ENCODE measurements around the gene LMNB1. TPM values are rescaled to one million over a fixed set of nuclear protein-coding genes. Genes with fewer than 3 reads are reported as not detected.
"Not testable (repeated sequence)": the region's sequence is repeated elsewhere in the genome, so short reads cannot be mapped to it uniquely, and the experiment has no call there.

The LMNB1 gene
- total RNA-seq, 2 donors from 2014 or later = 58.0 to 216 TPM

DNA sequence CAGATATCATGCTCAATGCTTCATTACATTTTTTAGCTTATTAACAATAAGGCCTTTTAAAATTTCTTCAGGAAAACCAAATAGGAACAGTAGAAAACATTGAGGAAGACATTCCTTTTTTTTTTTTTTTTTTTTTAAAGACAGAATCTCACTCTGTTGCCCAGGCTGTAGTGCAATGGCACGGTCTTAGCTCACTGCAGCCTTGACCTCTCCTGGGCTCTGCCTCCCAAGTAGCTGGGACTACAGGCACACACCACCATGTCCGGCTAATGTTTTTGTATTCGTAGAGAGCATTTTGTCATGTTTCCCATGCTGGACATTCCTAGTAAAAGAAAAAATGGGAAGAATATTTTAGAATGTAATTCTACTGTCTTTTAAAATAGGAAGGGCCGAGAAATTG, 60.3 kb downstream of the LMNB1 start:
- no peak overlapping the region for H3K9ac ChIP-seq (ENCODE audit: low read depth in 2 of 2, low read length in 2 of 2)
- H3K27me3 ChIP-seq = no peaks in the 10 kb centered on the region
- H3K27ac ChIP-seq = no peak overlapping the region
- TF ChIP-seq, protein P1, sequence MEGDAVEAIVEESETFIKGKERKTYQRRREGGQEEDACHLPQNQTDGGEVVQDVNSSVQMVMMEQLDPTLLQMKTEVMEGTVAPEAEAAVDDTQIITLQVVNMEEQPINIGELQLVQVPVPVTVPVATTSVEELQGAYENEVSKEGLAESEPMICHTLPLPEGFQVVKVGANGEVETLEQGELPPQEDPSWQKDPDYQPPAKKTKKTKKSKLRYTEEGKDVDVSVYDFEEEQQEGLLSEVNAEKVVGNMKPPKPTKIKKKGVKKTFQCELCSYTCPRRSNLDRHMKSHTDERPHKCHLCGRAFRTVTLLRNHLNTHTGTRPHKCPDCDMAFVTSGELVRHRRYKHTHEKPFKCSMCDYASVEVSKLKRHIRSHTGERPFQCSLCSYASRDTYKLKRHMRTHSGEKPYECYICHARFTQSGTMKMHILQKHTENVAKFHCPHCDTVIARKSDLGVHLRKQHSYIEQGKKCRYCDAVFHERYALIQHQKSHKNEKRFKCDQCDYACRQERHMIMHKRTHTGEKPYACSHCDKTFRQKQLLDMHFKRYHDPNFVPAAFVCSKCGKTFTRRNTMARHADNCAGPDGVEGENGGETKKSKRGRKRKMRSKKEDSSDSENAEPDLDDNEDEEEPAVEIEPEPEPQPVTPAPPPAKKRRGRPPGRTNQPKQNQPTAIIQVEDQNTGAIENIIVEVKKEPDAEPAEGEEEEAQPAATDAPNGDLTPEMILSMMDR (IDR thresholded peaks at IDR 0.05) = no peak
- no peaks in the 10 kb centered on the region for H3K4me1 ChIP-seq
- H3K36me3 ChIP-seq = no peaks in the 10 kb centered on the region
- no peak for DNase-seq
- intact Hi-C loops (cut with DNase I) = loop anchor here (10.0 kb wide), 1 partner anchor 478 kb away; no protein-coding TSS in a partner anchor
- H3K4me3 ChIP-seq = no peak overlapping the region
- no peaks in the 10 kb centered on the region for H3K9me3 ChIP-seq

DNA sequence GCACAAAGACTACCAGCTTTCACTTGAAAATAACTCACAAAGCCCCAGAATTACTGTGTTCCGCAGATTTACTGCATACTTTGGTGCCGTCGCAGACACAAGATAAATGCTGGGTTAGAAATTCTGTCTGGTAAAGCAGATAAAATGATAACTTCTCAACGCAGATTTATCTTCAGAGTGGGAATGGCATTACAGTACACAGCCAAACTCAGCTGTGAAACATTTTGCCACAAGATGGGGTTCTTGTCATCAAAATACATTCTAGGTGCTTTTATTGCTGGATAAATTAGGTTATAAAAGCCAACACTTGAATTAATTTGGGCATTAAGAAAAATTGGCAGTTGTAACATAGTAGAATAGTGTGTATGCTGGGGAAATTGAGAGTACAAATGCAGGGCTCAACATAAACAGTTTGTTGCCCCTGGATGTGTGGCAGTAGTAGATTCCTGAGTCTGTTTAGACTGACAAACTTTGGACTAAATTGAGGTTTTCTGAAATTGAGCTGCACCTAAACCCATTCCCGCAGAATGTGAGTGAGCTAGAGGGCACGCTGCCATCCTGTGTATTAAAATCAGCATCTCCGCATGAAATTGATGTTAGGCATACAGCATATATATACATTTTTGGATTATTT, 61.1 kb downstream of the LMNB1 start:
- TF ChIP-seq, protein P1 (IDR thresholded peaks at IDR 0.05) = peak; percentile 23
- no peaks in the 10 kb centered on the region for H3K4me1 ChIP-seq
- no peaks in the 10 kb centered on the region for H3K27me3 ChIP-seq
- H3K9ac ChIP-seq (ENCODE audit: low read depth in 2 of 2, low read length in 2 of 2) = no peak overlapping the region
- H3K27ac ChIP-seq = no peak overlapping the region
- no peak overlapping the region for H3K4me3 ChIP-seq
- H3K36me3 ChIP-seq = no peaks in the 10 kb centered on the region
- DNase-seq = no peak
- H3K9me3 ChIP-seq = no peaks in the 10 kb centered on the region
- intact Hi-C loops (cut with DNase I) = loop anchor here (10.0 kb wide), 1 partner anchor 477 kb away; no protein-coding TSS in a partner anchor

DNA sequence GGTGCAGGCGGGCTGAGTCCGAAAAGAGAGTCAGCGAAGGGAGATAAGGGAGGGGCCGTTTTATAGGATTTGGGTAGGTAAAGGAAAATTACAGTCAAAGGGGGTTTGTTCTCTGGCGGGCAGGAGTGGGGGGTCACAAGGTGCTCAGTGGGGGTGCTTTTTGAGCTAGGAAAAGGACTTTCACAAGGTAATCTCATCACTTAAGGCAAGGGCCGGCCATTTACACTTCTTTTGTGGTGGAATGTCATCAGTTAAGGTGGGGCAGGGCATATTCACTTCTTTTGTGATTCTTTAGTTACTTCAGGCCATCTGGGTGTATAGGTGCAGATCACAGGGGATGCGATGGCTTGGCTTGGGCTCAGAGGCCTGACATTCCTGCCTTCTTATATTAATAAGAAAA, 62.5 kb downstream of the LMNB1 start:
- not testable (repeated sequence) for H3K27ac ChIP-seq; H3K27me3 ChIP-seq; H3K4me1 ChIP-seq; H3K9ac ChIP-seq (ENCODE audit: low read depth in 2 of 2, low read length in 2 of 2); H3K9me3 ChIP-seq; H3K4me3 ChIP-seq; H3K36me3 ChIP-seq; DNase-seq
- intact Hi-C loops (cut with DNase I) = loop anchor here (10.0 kb wide), 1 partner anchor 475 kb away; no protein-coding TSS in a partner anchor

DNA sequence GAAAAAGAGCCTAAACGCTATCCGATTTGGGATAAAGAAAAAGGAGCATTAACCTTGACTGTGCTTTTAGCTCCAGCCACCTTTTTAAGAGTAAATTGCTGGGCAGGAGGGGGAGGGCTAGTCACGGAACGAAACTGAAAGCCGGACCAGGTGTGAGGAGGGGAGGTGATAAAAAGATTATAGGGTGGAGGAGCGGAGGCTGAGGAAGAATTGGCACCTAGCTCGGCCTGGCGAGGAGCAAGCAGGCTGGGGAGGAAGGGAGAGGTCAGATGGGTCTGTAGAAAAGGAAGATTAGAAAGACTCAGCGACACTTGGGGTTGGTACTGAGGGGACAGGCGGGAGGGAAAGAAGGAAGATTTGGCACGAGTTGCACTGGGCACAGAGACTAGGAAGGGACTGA, 66.4 kb downstream of the LMNB1 start:
- intact Hi-C loops (cut with DNase I); H3K9ac ChIP-seq (ENCODE audit: low read depth in 2 of 2, low read length in 2 of 2); H3K36me3 ChIP-seq; H3K9me3 ChIP-seq; H3K27me3 ChIP-seq; H3K4me3 ChIP-seq; DNase-seq; H3K27ac ChIP-seq: not testable (repeated sequence)
- peaks cover 12% of the 10 kb centered on the region for H3K4me1 ChIP-seq

DNA sequence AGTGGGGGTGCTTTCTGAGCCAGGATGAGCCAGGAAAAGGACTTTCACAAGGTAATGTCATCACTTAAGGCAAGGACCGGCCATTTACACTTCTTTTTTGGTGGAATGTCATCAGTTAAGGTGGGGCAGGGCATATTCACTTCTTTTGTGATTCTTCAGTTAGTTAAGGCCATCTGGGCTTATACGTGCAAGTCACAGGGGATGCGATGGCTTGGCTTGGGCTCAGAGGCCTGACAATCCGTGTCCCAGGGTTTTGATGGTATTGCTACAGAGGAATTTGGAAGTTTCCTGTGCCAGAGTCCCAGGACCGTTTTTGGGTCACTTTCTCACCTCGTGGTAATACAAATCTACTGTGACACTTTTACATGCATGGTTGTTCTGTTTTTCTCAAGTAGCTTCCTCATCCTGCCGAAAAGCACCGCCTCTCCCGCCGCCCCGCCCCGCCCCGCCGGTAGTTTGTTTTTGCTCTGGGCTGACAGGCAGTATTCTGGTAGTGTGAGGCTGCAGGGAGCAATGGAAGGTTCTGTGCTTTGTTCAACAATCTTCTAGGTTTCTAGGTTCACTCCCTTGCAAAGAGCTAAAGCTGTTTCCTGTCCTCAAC, 68.6 kb downstream of the LMNB1 start:
- H3K27ac ChIP-seq = peak overlapping the region; percentile 63
- peak; percentile 60 for DNase-seq
- H3K4me3 ChIP-seq = not testable (repeated sequence)

DNA sequence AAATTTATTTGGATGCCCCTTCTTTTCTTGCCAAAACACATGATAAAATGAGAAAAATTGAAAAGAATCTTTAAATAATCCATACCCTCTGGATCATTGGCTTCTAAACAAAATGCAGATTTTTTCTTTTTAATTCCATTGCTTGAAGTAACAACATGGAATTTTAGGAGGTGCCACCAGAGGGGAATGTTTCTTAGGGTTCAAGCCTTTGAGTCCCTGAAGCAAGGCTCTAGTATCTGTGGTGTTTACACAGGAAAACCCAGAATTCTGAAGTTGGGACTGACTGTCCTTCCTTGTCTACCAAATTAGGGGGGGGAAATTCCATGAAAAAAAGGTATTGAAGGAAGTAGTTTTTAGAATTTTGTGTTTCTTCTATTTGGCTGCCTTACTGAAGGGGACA, 69.4 kb downstream of the LMNB1 start:
- DNase-seq = no peak
- no peaks in the 10 kb centered on the region for H3K36me3 ChIP-seq
- H3K9ac ChIP-seq (ENCODE audit: low read depth in 2 of 2, low read length in 2 of 2) = peak overlapping the region in 1 of 2 donors; percentile 59
- H3K27me3 ChIP-seq = no peaks in the 10 kb centered on the region
- no peak overlapping the region for H3K4me3 ChIP-seq
- H3K27ac ChIP-seq = no peak overlapping the region
- peaks cover 12% of the 10 kb centered on the region for H3K4me1 ChIP-seq
- no peaks in the 10 kb centered on the region for H3K9me3 ChIP-seq
- TF ChIP-seq, protein P1 (IDR thresholded peaks at IDR 0.05) = no peak
- intact Hi-C loops (cut with DNase I) = no loop called here

More for the DNA sequence above, 68.6 kb downstream of the LMNB1 start:
- intact Hi-C loops (cut with DNase I); H3K36me3 ChIP-seq; H3K27me3 ChIP-seq; H3K9me3 ChIP-seq: not testable (repeated sequence)
- Histone ChIP-seq H3K4me1 (peaks cover 12% of the 10 kb centered on the region), H3K9ac (ENCODE audit: low read depth in 2 of 2, low read length in 2 of 2) (peak overlapping the region in 1 of 2 donors; percentile 43)
